Ovary (tissue), 9 donors: ENCODE measurements around the gene PRKD2. TPM values are rescaled to one million over a fixed set of nuclear protein-coding genes. Genes with fewer than 3 reads are reported as not detected.

Experiments used
- DNase-seq, 5 donors: peaks; one replicate each; pipeline ENCODE4 v3.0.0-alpha.2; 2019 to 2020
- H3K27ac ChIP-seq, 2 donors: fragments of 200-600 bp; one replicate each; pipeline versions ENCODE4 v1.5.1 to v1.8.0; 2019 to 2022
- H3K27me3 ChIP-seq: fragments of 200-600 bp; one replicate; pipeline ENCODE4 v1.8.0; 2022
- H3K36me3 ChIP-seq: fragments of 200-600 bp; sonication (generic); one replicate; pipeline ENCODE4 v1.5.1; 2019
- H3K4me1 ChIP-seq: one replicate; pipeline ENCODE4 v1.8.1; 2013; ENCODE audit warnings: mild to moderate bottlenecking, moderate library complexity; ENCODE audit not compliant: insufficient read depth
- H3K4me3 ChIP-seq: fragments of 200-600 bp; sonication (generic); one replicate; pipeline ENCODE4 v1.5.1; 2017
- H3K9me3 ChIP-seq, 2 donors: fragments of 200-600 bp in 1 of 2; sonication (generic) in 1 of 2; one replicate each; pipeline versions ENCODE4 v1.5.1 to v1.8.1; 2013 to 2019; ENCODE audit warnings: mild to moderate bottlenecking in 1 of 2, moderate library complexity in 1 of 2
- CTCF ChIP-seq, 3 donors: fragments of 450-650 bp in 2 of 3; fragments of 200-600 bp in 1 of 3; IDR thresholded peaks; one replicate each; pipeline versions ENCODE4 v1.5.1 to v1.8.0; 2016 to 2022; ENCODE audit warnings: antibody characterized with exemption in 3 of 3, mild to moderate bottlenecking in 1 of 3
- EP300 ChIP-seq: sonication (generic); formaldehyde crosslinking; IDR thresholded peaks from one replicate; pipeline ENCODE4 v1.6.1; 2017; ENCODE audit warnings: antibody characterized with exemption
- POLR2A ChIP-seq: fragments of 450-650 bp; IDR thresholded peaks from one replicate; pipeline ENCODE4 v1.6.1; 2017; ENCODE audit warnings: antibody characterized with exemption, mild to moderate bottlenecking, moderate library complexity
- WGBS, 3 donors: extraction: QIAGEN DNeasy Blood & Tissue Kit in 1 of 3; methylation state at CpG; one replicate each; pipeline versions ENCODE4 v1.1.5 to v1.1.7; 2013 to 2017; 5-methylcytosine and 5-hydroxymethylcytosine counted together
- intact Hi-C, 4 donors: fragments of 100-400 bp; cut with DNase I; formaldehyde crosslinking; loops; one replicate each; pipeline versions ENCODE4 v1.11.0 to v1.15.1; 2022 to 2023
- polyA plus RNA-seq, 2 donors: library from polyadenylated mRNA; stranded (reverse); fragments of 200-250 nt in 1 of 2; fragments of 350-450 nt in 1 of 2; fragmentation: Illumina TruSeq in 1 of 2; extraction: RNeasy Lipid Tissue Mini Kit (QIAGEN cat#74804) in 1 of 2; gene quantifications; one replicate each; pipeline ENCODE4 v1.2.3, GENCODE V29; 2013 to 2014
- total RNA-seq, 7 donors: library from RNA; depleted of rRNA in 2 of 7; stranded (reverse); fragments of >200 nt in 2 of 7; fragmentation: NEBNext Ultra II Directional in 3 of 7; extraction: Animal tissue kit (Norgen Biotek cat#: 25700) in 3 of 7; gene quantifications; one replicate each; pipeline versions ENCODE4 v1.1.0 to v1.2.4, GENCODE V29; 2016 to 2023
- donor health status: DM: no; HTN: no; CAD: no; lungs with moderate emphysema.
- donor health status: DM: no; HTN: no; CAD: no.
- donor health status: Bipolar disorder and iron deficiency.
- donor health status: DM: yes; HTN: yes; CAD: no.
- donor health status: DM: no; HTN: no; CAD: no.
- donor health status: DM: yes; HTN: yes; CAD: no.

Gene PRKD2
- total and polyA plus RNA-seq, 9 donors = 17.7 to 55.4 (median 40.0) TPM

GRCh38 chr19:46720503-46721239, 3.8 kb upstream of the PRKD2 start:
- H3K4me1 ChIP-seq = peaks cover under 1% of the 10 kb centered on the region
- no peaks in the 10 kb centered on the region for H3K36me3 ChIP-seq
- H3K27ac ChIP-seq = no peak overlapping the region
- WGBS, 3 donors = 82 to 88% (median 88%) methylated on average over 18 to 22 of the region's 22 CpGs
- H3K4me3 ChIP-seq = no peak overlapping the region
- no peak for DNase-seq
- H3K27me3 ChIP-seq = no peaks in the 10 kb centered on the region
- TF ChIP-seq CTCF (IDR thresholded peaks at IDR 0.05) (no peak), EP300 (no peak), POLR2A (no peak)
- intact Hi-C loops = no loop called here
- no peaks in the 10 kb centered on the region for H3K9me3 ChIP-seq

- no peak overlapping the region for H3K27ac ChIP-seq
Measured at GRCh38 chr19:46719629-46720502, 3.0 kb upstream of the PRKD2 start.

GRCh38 chr19:46718934-46719622, 2.2 kb upstream of the PRKD2 start:
- Histone ChIP-seq H3K9me3 (no peaks in the 10 kb centered on the region), H3K27me3 (no peaks in the 10 kb centered on the region), H3K36me3 (no peaks in the 10 kb centered on the region), H3K4me1 (peaks cover 5% of the 10 kb centered on the region), H3K4me3 (no peak overlapping the region), H3K27ac (no peak overlapping the region)
- intact Hi-C loops = no loop called here
- WGBS, 3 donors = 84 to 86% (median 84%) methylated on average over 15 of the region's 15 CpGs
- TF ChIP-seq EP300 (no peak), POLR2A (no peak), CTCF (IDR thresholded peaks at IDR 0.05) (no peak)
- no peak for DNase-seq

More at GRCh38 chr19:46719629-46720502, 3.0 kb upstream of the PRKD2 start:
- TF ChIP-seq EP300 (no peak), CTCF (IDR thresholded peaks at IDR 0.05) (no peak), POLR2A (no peak)
- H3K4me1 ChIP-seq = peaks cover 5% of the 10 kb centered on the region
- H3K27me3 ChIP-seq = no peaks in the 10 kb centered on the region
- no peak overlapping the region for H3K4me3 ChIP-seq
- intact Hi-C loops = no loop called here
- 65 to 75% (median 69%) methylated on average over 22 to 25 of the region's 25 CpGs for WGBS, 3 donors
- DNase-seq = no peak
- no peaks in the 10 kb centered on the region for H3K9me3 ChIP-seq
- no peaks in the 10 kb centered on the region for H3K36me3 ChIP-seq

- intact Hi-C loops = no loop called here
- Histone ChIP-seq H3K36me3 (no peaks in the 10 kb centered on the region), H3K9me3 (no peaks in the 10 kb centered on the region), H3K4me1 (peaks cover 5% of the 10 kb centered on the region), H3K27ac (peak overlapping the region; percentile 95), H3K4me3 (no peak overlapping the region), H3K27me3 (no peaks in the 10 kb centered on the region)
- WGBS, 3 donors = 50 to 58% (median 54%) methylated on average over 17 of the region's 17 CpGs
- TF ChIP-seq POLR2A (no peak), EP300 (no peak), CTCF (IDR thresholded peaks at IDR 0.05) (no peak)
- no peak for DNase-seq
Measured at GRCh38 chr19:46718157-46718933, 1.4 kb upstream of the PRKD2 start.
